A673 (cell line): ENCODE measurements around the gene ARHGEF19. TPM values are rescaled to one million over a fixed set of nuclear protein-coding genes. Genes with fewer than 3 reads are reported as not detected.
"Not testable (repeated sequence)": the region's sequence is repeated elsewhere in the genome, so short reads cannot be mapped to it uniquely, and the experiment has no call there.

Source experiments
- BruUV-seq: library from RNA; stranded (reverse); fragments of 400-500 nt; replicated peaks from 2 replicates; lab custom pipeline; 2021; lab: Mats Ljungman, UMichigan
- CTCF ChIA-PET: fragments of 300-600 bp; sonication (Branson Sonifier 250); formaldehyde crosslinking; loops from one replicate; lab custom pipeline; 2022; ENCODE audit warnings: antibody characterized with exemption; lab: Charles Lee
- POLR2A ChIA-PET: fragments of 300-600 bp; sonication (Branson Sonifier 250); formaldehyde crosslinking; loops from one replicate; lab custom pipeline; 2022; ENCODE audit warnings: antibody characterized with exemption; ENCODE audit not compliant: low non-redundant PET; lab: Charles Lee
- DNase-seq: peaks from one replicate; pipeline ENCODE4 v3.0.0-alpha.2; 2015; ENCODE audit warnings: low spot score
- H3K27ac ChIP-seq: fragments of 200-600 bp; sonication (generic); 2 replicates; pipeline ENCODE4 v1.5.1; 2016; ENCODE audit warnings: mixed run types, low read depth, mild to moderate bottlenecking, mixed read lengths, antibody characterized with exemption, low read length; ENCODE audit not compliant: poor library complexity, severe bottlenecking
- H3K27me3 ChIP-seq: fragments of 200-600 bp; sonication (generic); replicated peaks from 2 replicates; pipeline ENCODE4 v1.6.1; 2017; ENCODE audit warnings: mixed run types, low read depth, mild to moderate bottlenecking, mixed read lengths, antibody characterized with exemption, low read length; ENCODE audit not compliant: insufficient read depth, poor library complexity
- H3K36me3 ChIP-seq: fragments of 200-600 bp; sonication (generic); 2 replicates; pipeline ENCODE4 v1.6.1; 2016; ENCODE audit warnings: mixed run types, mild to moderate bottlenecking, mixed read lengths, antibody characterized with exemption, low read length; ENCODE audit not compliant: insufficient read depth, poor library complexity, severe bottlenecking
- H3K4me1 ChIP-seq: fragments of 200-600 bp; sonication (generic); 2 replicates; pipeline ENCODE4 v1.6.1; 2017; ENCODE audit warnings: mixed run types, mild to moderate bottlenecking, mixed read lengths, antibody characterized with exemption, low read length; ENCODE audit not compliant: insufficient read depth, poor library complexity, severe bottlenecking
- H3K4me3 ChIP-seq: fragments of 200-600 bp; sonication (generic); 2 replicates; pipeline ENCODE4 v1.5.1; 2016; ENCODE audit warnings: low read depth, mixed run types, mild to moderate bottlenecking, mixed read lengths, low read length; ENCODE audit not compliant: poor library complexity, severe bottlenecking
- H3K9me3 ChIP-seq: fragments of 200-600 bp; sonication (generic); 2 replicates; pipeline ENCODE4 v1.6.1; 2016; ENCODE audit warnings: mixed run types, low read depth, mild to moderate bottlenecking, mixed read lengths, antibody characterized with exemption, low read length; ENCODE audit not compliant: poor library complexity, severe bottlenecking
- EZH2 ChIP-seq: fragments of 200-600 bp; sonication (generic); IDR thresholded peaks from 2 replicates; pipeline ENCODE4 v1.6.1; 2017; ENCODE audit warnings: borderline replicate concordance, low read depth, mild to moderate bottlenecking, mixed read lengths, antibody characterized with exemption, low read length; ENCODE audit not compliant: poor library complexity, severe bottlenecking
- intact Hi-C: fragments of 100-400 bp; cut with micrococcal nuclease; formaldehyde crosslinking; loops from one replicate; pipeline ENCODE4 v1.10.0; 2022; ENCODE audit not compliant: unreplicated experiment
- total RNA-seq: library from RNA; stranded (reverse); gene quantifications from 2 replicates; pipeline ENCODE4 v1.2.3, GENCODE V29; 2021
- TF ChIP-seq, protein P1 (sequence below): fragments of 300-800, 200-600 bp; sonication (generic); conservative IDR thresholded peaks from 2 replicates; pipeline ENCODE4 v1.5.1; 2017; ENCODE audit warnings: low read depth, mild to moderate bottlenecking, antibody characterized with exemption, low read length, moderate library complexity, mixed read lengths

Gene ARHGEF19
- total RNA-seq, 1 experiment from 2014 or later: 5.2 TPM

GRCh38 chr1:16246961-16247360 lies 34.5 kb upstream of the ARHGEF19 start:
- no peak overlapping the region for H3K4me3 ChIP-seq
- no peak overlapping the region for H3K27ac ChIP-seq
- no peak for DNase-seq
- ChIA-PET CTCF (no interaction called here), POLR2A (no interaction called here)
- TF ChIP-seq, protein P1, sequence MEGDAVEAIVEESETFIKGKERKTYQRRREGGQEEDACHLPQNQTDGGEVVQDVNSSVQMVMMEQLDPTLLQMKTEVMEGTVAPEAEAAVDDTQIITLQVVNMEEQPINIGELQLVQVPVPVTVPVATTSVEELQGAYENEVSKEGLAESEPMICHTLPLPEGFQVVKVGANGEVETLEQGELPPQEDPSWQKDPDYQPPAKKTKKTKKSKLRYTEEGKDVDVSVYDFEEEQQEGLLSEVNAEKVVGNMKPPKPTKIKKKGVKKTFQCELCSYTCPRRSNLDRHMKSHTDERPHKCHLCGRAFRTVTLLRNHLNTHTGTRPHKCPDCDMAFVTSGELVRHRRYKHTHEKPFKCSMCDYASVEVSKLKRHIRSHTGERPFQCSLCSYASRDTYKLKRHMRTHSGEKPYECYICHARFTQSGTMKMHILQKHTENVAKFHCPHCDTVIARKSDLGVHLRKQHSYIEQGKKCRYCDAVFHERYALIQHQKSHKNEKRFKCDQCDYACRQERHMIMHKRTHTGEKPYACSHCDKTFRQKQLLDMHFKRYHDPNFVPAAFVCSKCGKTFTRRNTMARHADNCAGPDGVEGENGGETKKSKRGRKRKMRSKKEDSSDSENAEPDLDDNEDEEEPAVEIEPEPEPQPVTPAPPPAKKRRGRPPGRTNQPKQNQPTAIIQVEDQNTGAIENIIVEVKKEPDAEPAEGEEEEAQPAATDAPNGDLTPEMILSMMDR: no peak
- H3K27me3 ChIP-seq: no peaks in the 10 kb centered on the region
- intact Hi-C loops: loop anchor here (10.0 kb wide), 1 partner anchor 118 kb away; the partner anchor contains the start of gene SZRD1
- peaks cover 32% of the 10 kb centered on the region for H3K4me1 ChIP-seq
- BruUV-seq: no TSS peak
- H3K9me3 ChIP-seq: no peaks in the 10 kb centered on the region
- H3K36me3 ChIP-seq: peaks cover 9% of the 10 kb centered on the region

DNA sequence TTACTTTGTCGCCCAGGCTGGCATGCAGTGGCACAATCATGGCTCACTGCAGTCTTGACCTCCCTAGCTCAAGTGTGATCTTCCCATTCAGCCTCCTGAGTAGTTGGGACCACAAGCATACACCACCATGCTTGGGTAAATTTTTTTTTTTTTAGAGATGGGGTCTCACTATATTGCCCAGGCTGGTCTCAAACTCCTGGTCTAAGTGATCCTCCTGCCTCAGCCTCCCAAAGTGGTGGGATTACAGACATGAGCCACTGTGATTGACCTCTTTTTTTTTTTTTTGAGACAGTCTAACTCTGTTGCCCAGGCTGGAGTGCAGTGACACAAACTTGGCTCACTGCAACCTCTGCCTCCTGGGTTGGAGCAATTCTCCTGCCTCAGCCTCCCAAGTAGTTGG lies 33.8 kb upstream of the ARHGEF19 start:
- H3K27me3 ChIP-seq, H3K4me3 ChIP-seq, BruUV-seq, H3K27ac ChIP-seq, DNase-seq, H3K36me3 ChIP-seq, POLR2A ChIA-PET, H3K9me3 ChIP-seq: not testable (repeated sequence)
- CTCF ChIA-PET: interaction anchor here (3.1 kb wide), 1 partner anchor 168 kb away, joined by 13 read pairs; no protein-coding TSS in a partner anchor
- intact Hi-C loops: loop anchor here (10.0 kb wide), 1 partner anchor 119 kb away; the partner anchor contains the start of gene SZRD1
- H3K4me1 ChIP-seq: peaks cover 32% of the 10 kb centered on the region

GRCh38 chr1:16245476-16246196 lies 33.2 kb upstream of the ARHGEF19 start:
- intact Hi-C loops: loop anchor here (2.0 to 10.0 kb wide), 2 partner anchors 119 to 167 kb away; partner anchors contain the start of gene SZRD1
- CTCF ChIA-PET: interaction anchor here (0.5 to 3.1 kb wide), 2 partner anchors 167 to 193 kb away, joined by 3 to 13 read pairs; no protein-coding TSS in a partner anchor
- no peak overlapping the region for H3K27ac ChIP-seq
- no peak overlapping the region for H3K4me3 ChIP-seq
- H3K4me1 ChIP-seq: peaks cover 32% of the 10 kb centered on the region
- POLR2A ChIA-PET: no interaction called here
- BruUV-seq: no TSS peak
- H3K9me3 ChIP-seq: no peaks in the 10 kb centered on the region
- H3K27me3 ChIP-seq: no peaks in the 10 kb centered on the region
- H3K36me3 ChIP-seq: no peaks in the 10 kb centered on the region
- DNase-seq: no peak
- TF ChIP-seq EZH2: no peak
- TF ChIP-seq, protein P1: no peak
